Measurements from ENCODE around the gene EMX1. TPM values are rescaled to one million over a fixed set of nuclear protein-coding genes. Genes with fewer than 3 reads are reported as not detected.

Gene EMX1
- total RNA-seq, 1 donor from 2014 or later = 0.54 TPM

GRCh38 chr2:72953528-72953927, 36.2 kb downstream of the EMX1 start:
- Mint-ChIP-seq H3K9me3 (ENCODE audit: unreplicated experiment) (peaks cover 14% of the 10 kb centered on the region), H3K27ac (ENCODE audit: unreplicated experiment) (no peak overlapping the region), H3K4me1 (ENCODE audit: low read depth, unreplicated experiment) (peaks cover 12% of the 10 kb centered on the region), H3K36me3 (ENCODE audit: unreplicated experiment) (no peaks in the 10 kb centered on the region), H3K4me3 (ENCODE audit: unreplicated experiment) (peak overlapping the region; percentile 25), H3K27me3 (ENCODE audit: unreplicated experiment) (peaks cover 12% of the 10 kb centered on the region)
- DNase-seq = no peak
- no peak for TF ChIP-seq CTCF (IDR thresholded peaks at IDR 0.05; ENCODE audit: partially characterized antibody, unreplicated experiment)

GRCh38 chr2:72953976-72954375, 36.7 kb downstream of the EMX1 start:
- peaks cover 9% of the 10 kb centered on the region for H3K27me3 Mint-ChIP-seq (ENCODE audit: unreplicated experiment)
- H3K4me1 Mint-ChIP-seq (ENCODE audit: low read depth, unreplicated experiment) = peaks cover 10% of the 10 kb centered on the region
- no peak overlapping the region for H3K4me3 Mint-ChIP-seq (ENCODE audit: unreplicated experiment)
- peaks cover 11% of the 10 kb centered on the region for H3K9me3 Mint-ChIP-seq (ENCODE audit: unreplicated experiment)
- H3K36me3 Mint-ChIP-seq (ENCODE audit: unreplicated experiment) = no peaks in the 10 kb centered on the region
- no peak for DNase-seq
- H3K27ac Mint-ChIP-seq (ENCODE audit: unreplicated experiment) = no peak overlapping the region
- TF ChIP-seq CTCF (IDR thresholded peaks at IDR 0.05; ENCODE audit: partially characterized antibody, unreplicated experiment) = no peak

GRCh38 chr2:72954376-72955227, 37.3 kb downstream of the EMX1 start:
- Mint-ChIP-seq H3K4me1 (ENCODE audit: low read depth, unreplicated experiment) (peaks cover 9% of the 10 kb centered on the region), H3K27me3 (ENCODE audit: unreplicated experiment) (peaks cover 9% of the 10 kb centered on the region), H3K4me3 (ENCODE audit: unreplicated experiment) (peak overlapping the region; percentile 54), H3K36me3 (ENCODE audit: unreplicated experiment) (no peaks in the 10 kb centered on the region), H3K9me3 (ENCODE audit: unreplicated experiment) (peaks cover 10% of the 10 kb centered on the region), H3K27ac (ENCODE audit: unreplicated experiment) (peak overlapping the region; percentile 83)
- TF ChIP-seq CTCF (IDR thresholded peaks at IDR 0.05; ENCODE audit: partially characterized antibody, unreplicated experiment) = no peak
- no peak for DNase-seq

GRCh38 chr2:72955228-72956049, 38.1 kb downstream of the EMX1 start:
- H3K27me3 Mint-ChIP-seq (ENCODE audit: unreplicated experiment) = peaks cover 12% of the 10 kb centered on the region
- H3K4me1 Mint-ChIP-seq (ENCODE audit: low read depth, unreplicated experiment) = peaks cover 9% of the 10 kb centered on the region
- H3K4me3 Mint-ChIP-seq (ENCODE audit: unreplicated experiment) = peak overlapping the region; percentile 54
- peak overlapping the region; percentile 83 for H3K27ac Mint-ChIP-seq (ENCODE audit: unreplicated experiment)
- peaks cover 13% of the 10 kb centered on the region for H3K9me3 Mint-ChIP-seq (ENCODE audit: unreplicated experiment)
- no peak for TF ChIP-seq CTCF (IDR thresholded peaks at IDR 0.05; ENCODE audit: partially characterized antibody, unreplicated experiment)
- H3K36me3 Mint-ChIP-seq (ENCODE audit: unreplicated experiment) = no peaks in the 10 kb centered on the region
- peak; percentile 48 for DNase-seq
